HG03280 (cell line): ENCODE data around the gene TMEM138.

Source experiments
- ATAC-seq: cut with Tn5 transposase; IDR thresholded peaks from one replicate; pipeline ENCODE4 v1.9.1; 2021; ENCODE audit warnings: mild to moderate bottlenecking, moderate library complexity; ENCODE audit not compliant: unreplicated experiment

The TMEM138 gene

DNA sequence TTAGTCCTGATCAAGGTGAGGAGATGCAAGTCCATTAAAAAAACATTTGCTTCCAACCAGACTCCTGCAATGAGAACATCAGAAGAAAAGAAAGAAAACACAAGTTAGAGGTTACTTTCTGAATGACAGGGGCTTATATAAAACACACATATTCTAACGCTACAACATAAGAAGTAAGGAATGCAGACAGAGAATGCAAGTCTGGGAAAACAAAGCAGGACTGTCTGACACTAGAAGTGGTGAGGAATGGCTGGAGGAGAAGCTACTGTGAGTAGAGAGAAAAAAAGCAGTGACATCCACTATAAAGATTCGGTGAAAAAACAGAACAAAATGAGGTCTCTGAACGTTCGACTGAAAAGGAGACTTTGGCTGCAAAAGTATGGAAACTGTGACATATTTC, 42.5 kb downstream of the TMEM138 start:
- no peak for ATAC-seq

DNA sequence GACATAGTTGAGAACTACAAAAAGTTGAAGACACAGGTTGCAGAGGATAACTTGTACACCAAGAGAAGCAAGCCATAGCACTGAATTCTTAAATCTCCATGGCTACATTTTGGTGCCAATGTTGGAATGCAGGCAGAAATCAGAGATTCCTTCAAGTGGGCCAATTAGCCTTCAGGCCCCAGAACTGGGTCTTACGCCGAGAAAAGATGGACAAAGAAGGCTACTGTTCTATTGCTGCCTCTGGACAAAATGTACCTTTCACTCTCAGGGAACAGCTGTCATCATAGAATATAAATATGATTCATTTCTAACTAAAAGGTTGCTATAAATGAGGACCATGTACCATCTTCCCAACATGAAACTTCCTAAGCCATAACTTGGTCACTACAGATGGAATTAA, 43.9 kb downstream of the TMEM138 start:
- no peak for ATAC-seq

DNA sequence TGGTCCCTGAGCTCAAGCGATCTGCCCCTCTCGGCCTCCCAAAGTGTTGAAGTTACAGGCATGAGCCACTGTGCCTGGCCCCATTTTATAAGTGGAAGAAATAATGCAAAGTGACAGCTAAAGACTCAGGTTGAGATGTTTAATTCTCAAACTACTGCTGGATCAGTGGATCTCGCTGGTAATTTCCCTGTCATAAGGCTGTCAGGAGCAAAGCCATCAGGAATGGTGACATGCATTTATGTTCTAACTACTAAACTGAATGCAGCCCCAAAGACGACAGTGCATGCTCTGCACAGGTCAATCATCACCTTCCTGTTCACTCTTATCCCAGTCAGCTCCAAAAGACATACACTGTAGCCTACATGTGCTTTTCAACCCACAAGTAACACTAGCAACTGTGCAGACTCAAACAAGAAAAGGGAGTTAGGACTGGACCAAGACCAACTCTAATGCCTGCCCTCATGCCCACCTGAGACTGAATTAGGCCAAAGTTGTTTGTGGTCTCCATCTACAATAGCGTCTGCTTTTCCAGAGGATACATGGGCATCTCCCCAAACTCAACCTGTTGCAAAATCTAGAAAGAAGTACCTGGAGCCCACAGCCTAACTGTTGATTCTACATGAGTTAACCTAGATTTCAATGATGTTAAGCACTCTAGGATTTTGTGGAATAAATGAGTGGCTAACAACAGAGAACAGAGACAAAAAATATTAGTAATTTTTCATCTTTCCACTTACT, 45.0 kb downstream of the TMEM138 start:
- no peak for ATAC-seq

DNA sequence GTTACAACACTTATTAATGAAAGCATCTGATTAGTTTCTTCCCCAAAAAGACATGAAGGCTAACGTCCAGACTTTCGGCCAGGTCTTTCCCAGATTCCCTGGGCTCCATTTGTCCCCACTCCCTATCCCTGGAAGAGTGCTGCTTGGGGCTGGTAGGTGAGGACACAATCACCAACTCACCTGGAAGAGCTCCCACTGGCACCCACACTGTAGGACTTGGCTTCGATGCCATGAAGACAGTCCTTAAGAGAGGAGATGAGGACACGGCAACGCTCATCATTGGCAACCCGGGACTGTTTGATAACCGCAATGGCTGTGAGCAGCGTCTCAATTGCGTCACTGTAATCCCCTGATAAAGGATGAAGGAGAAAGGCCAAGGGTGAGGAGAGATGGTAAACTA, 49.4 kb downstream of the TMEM138 start:
- ATAC-seq, result no peak

DNA sequence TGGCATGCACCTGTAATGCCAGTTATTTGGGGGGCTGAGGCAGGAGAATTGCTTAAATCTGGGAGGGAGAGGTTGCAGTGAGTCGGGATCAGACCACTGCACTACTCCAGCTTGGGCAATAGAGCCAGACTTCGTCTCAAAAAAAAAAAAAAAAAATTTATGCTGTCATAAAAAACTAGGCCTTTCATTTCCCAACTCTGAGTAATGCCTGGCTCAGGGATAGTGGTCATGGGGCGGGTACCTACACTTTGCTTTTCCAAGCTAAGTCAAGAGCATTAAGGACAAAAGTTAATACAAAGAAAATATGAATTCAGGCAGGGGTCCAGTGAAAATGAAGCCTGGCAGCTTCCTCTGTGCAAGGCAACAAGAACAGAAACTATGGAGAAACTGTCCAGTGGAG, 51.3 kb downstream of the TMEM138 start:
- ATAC-seq, result no peak

DNA sequence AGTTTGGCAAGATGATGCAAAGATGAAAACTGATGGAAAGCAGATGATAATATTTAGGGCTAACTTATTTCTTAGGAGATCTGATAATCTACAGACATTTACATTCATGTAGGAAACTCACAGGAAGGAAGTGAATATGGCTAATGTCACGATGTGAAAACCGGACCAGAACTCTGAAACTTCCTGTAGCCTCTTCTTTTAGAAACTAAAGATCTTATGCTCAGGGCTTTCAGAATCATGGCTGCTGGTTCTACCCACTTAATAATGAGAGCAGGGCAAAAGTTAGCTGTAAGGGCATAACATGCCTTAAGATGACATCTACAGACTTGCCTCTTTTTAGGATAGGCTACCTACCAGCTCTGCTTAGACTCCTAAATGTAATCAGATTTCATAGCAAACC, 52.4 kb downstream of the TMEM138 start:
- ATAC-seq, result no peak

DNA sequence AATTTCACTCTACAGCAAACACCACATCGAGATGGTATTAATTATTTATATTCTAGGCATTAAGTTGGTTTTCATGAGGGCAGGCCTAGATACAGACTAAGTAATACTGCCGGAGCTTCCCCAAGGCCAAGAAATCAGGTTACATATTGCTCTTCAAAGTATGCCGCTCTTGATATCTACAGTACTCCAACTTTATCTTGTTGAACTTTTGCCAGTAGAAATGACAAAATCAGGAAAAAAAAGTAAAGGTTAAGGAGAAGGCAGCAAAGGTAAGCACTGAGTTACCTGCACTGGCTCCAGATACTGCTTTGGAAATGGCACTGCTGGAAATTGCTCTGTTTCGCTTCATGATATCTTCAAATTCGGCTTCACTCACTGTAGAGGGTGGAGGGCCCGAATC, 53.2 kb downstream of the TMEM138 start:
- ATAC-seq, result no peak

DNA sequence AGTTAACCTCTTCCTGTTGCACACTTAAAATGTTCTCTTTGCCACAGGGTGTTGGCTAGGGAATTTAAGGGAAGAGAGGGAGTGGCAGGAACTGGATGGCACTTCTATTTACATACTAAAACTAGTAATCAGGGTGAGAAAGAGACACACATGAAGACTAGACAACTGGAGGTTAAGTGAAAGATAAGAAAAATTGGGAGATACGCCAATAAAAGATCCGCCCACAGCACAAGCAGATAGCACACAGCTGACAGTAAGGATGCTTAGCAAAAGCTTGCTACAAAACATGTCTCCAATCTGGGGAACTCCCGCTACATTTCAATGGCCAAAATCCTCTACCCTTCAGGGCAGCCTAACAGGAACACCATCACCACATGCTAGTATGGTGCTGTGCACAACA, 54.8 kb downstream of the TMEM138 start:
- ATAC-seq, result no peak

DNA sequence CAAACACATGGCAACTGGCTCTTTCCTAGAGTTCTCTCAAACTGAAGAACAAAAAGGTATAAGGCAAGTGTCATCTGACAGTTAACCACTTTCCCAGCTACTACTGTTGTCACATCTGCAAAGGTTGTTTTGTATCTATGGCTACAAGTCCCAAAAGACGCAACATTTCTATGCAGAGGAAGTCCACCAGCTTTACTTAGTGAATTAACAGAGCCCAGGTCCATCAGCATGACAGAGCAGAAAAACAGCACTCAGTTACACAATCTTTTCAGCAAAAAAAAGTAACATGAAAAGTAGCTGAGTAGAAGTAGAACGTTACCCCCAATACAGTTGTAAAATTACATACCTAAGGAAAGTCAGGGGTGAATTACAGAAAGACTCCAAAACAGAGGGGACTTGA, 55.5 kb downstream of the TMEM138 start:
- ATAC-seq, result no peak

DNA sequence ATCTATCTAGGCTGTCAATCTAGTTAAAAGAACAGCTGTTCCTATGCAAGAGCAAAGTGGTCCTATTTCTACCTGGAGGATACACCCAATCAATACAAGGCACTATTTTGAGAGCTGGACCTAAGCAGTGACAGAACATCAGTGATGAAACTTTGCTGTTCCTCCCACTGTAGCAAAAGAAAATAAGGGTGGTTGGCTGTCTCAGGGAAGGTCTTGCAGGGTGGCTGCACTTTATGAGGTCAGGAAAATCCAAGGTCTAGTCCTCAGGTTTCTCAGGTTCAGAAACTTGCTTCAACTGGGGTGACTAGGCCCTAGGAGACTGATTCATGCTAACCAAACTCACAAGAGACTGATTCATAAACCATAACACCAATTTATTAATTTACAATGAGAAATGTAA, 56.0 kb downstream of the TMEM138 start:
- no peak for ATAC-seq
